CD1c-positive myeloid dendritic cell (primary cell): ENCODE data around the gene TRIM9.

Source experiments
- DNase-seq: peaks from one replicate; pipeline ENCODE4 v3.0.0-alpha.2; 2016; ENCODE audit errors: extremely low spot score

The TRIM9 gene

GRCh38 chr14:51093371-51094281 is 1.3 kb downstream of the TRIM9 start:
- DNase-seq = no peak

GRCh38 chr14:51092965-51093364 is 1.9 kb downstream of the TRIM9 start:
- DNase-seq = no peak

GRCh38 chr14:51089278-51089677 is 5.6 kb downstream of the TRIM9 start:
- DNase-seq = no peak

GRCh38 chr14:51087031-51087441 is 7.9 kb downstream of the TRIM9 start:
- DNase-seq = no peak

- DNase-seq = no peak
Measured at GRCh38 chr14:51086044-51086443, 8.9 kb downstream of the TRIM9 start.

- no peak for DNase-seq
Measured at GRCh38 chr14:51084962-51085361, 9.9 kb downstream of the TRIM9 start.

GRCh38 chr14:51084507-51084906 is 10.4 kb downstream of the TRIM9 start:
- DNase-seq = no peak

GRCh38 chr14:51082349-51082748 is 12.6 kb downstream of the TRIM9 start:
- DNase-seq = no peak

GRCh38 chr14:51081712-51082111 is 13.2 kb downstream of the TRIM9 start:
- no peak for DNase-seq

- DNase-seq = no peak
Measured at GRCh38 chr14:51081209-51081608, 13.7 kb downstream of the TRIM9 start.

GRCh38 chr14:51080645-51081044 is 14.3 kb downstream of the TRIM9 start:
- DNase-seq = no peak

GRCh38 chr14:51079489-51079888 is 15.4 kb downstream of the TRIM9 start:
- no peak for DNase-seq

GRCh38 chr14:51079085-51079484 is 15.8 kb downstream of the TRIM9 start:
- peak; percentile 4 for DNase-seq

- DNase-seq = no peak
Measured at GRCh38 chr14:51074701-51075385, 20.1 kb downstream of the TRIM9 start.

- no peak for DNase-seq
Measured at GRCh38 chr14:51073731-51074130, 21.2 kb downstream of the TRIM9 start.

- no peak for DNase-seq
Measured at GRCh38 chr14:51072976-51073375, 21.9 kb downstream of the TRIM9 start.

GRCh38 chr14:51071857-51072256 is 23.0 kb downstream of the TRIM9 start:
- no peak for DNase-seq

GRCh38 chr14:51070726-51071125 is 24.2 kb downstream of the TRIM9 start:
- no peak for DNase-seq

- no peak for DNase-seq
Measured at GRCh38 chr14:51069055-51069454, 25.9 kb downstream of the TRIM9 start.

GRCh38 chr14:51068268-51068667 is 26.6 kb downstream of the TRIM9 start:
- DNase-seq = no peak

GRCh38 chr14:51067295-51067694 is 27.6 kb downstream of the TRIM9 start:
- no peak for DNase-seq

GRCh38 chr14:51066576-51066975 is 28.3 kb downstream of the TRIM9 start:
- no peak for DNase-seq

- DNase-seq = no peak
Measured at GRCh38 chr14:51059032-51059431, 35.9 kb downstream of the TRIM9 start.
